ENCODE data around the gene ZEB2.

Gene ZEB2

DNA sequence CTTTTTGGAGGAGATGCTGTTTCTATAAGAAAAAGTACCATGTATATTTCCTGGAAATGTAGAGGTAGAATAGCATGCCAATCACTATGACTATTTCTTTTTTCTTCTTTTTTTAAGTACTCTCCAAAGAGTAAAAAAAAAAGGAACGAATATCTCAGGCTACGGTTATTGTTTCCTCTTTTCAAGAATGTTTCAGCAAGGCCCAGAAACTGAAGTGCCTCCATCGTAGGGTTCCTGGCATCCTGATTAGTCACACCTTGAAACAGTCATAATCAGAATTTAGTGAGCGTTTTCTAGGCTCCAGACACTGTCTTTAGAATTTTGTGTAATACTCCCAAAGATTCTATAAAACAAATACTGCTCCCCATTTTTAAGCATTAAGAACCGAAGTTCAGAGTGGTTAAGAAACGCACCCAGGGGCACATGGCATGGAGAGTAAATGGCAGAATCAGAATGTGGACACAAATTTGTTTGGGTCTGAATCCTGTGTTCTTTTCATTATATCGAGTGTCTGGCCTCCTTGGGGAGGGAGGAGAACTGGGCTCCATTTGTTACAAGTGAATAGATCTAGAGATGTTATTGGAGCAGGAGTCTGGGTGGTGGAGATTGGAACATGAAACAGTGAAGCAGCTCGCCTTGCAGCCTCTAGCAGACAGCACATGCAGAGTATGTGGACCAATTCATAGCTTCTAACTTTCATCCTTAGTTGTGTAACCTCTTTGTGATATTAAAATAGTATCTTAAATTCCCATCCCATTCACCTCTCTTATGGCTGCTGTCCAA lies 26.7 kb downstream of the ZEB2 start:
- DNase-seq, result no peak

DNA sequence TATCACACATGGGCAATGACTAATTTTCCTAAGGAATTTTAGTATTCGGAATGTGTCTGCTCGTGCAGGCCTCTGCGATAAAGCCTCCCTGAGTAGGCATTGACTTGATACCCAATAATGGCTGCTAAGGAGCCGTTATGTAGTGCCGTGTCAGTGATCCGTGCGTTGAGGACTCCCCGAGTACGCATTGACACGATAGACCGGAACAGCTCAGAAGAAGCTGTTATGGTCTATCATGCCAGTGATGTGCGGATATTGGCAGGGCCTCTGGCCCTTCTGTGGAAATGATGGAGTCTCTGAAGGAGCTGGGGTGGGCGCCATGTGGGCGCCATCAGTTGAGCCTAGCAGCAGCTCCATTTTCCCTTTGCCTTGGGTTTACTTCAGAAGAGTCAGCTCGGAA lies 29.1 kb downstream of the ZEB2 start:
- no peak for DNase-seq

DNA sequence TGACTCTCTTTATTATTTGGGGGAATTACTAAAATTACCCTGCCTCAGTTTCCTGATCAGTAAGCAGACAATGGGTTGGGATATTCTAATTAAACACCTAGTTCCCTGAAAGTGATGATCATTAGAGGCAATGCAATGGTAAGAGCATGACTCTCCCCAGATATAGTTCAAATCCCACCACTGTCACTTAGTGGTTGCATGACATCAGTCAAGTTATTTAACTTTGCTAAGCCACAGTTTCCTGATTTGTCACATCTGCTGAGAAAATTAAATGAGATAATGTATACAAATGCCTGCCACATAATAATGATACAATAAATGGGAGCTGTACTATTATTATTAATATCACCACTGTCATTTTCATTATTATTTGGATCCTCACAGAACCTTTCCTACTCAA lies 29.9 kb downstream of the ZEB2 start:
- DNase-seq, result no peak

DNA sequence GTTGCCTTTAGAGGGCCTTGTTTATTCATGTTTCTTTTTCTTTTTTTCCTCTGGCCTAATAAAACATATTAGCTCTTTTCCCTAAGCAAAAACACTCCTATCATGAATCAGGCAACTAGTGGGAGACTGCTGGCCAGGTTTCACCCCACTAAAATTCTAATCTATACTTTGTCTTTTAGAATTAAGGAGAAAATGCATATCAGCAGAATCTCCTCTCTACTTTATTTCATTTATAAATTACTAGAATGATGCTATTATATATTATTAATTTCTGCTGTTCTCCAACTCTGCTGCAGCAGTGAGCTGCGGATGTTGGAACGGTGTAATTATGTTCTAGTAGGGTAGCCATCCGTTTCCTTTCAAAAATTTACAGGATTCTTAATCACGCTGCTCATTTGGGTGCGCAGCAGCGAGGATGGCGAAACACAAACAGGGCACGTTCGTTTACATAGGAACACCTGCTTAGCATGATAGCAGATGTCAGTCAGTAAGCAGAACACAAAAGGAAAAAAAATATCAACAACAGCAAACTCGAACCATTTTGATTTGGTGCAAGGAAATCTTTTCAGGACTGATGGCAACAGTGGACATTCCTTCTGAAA lies 30.5 kb downstream of the ZEB2 start:
- DNase-seq, result no peak

DNA sequence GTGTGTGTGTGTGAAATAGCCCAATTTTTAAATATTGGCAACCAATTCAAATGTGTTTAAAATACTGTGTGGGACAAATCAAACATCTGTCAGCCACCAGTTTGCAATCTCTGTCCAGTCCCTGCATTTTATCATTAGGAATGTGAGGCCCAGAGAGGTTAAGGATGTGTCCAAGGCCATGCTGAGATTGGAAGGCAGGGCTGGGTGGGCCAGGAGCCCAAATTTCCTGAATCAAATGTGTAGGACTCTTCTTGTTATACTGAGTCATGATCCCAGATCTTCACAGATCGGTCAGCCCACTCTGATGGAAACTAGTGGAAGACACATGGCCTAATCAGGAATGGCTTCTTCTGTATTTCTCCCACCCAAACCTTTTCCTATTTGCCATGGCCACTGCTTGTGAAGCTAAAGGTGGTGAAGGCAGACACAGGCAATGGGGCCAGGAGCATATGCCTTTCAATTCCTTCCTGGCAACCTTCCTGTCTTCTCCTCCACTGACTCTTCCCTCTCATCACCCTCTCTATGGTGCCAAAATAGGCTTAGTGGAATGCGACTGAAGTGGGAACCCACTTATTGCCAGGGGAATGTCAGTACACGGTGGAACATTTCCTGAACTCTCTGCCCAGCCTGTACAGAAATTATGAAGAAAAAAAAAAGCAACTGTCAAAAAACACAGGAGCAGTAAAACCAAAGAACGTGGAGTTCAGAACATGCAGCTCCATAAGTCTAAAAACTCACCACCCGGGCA lies 35.5 kb downstream of the ZEB2 start:
- DNase-seq, result no peak

DNA sequence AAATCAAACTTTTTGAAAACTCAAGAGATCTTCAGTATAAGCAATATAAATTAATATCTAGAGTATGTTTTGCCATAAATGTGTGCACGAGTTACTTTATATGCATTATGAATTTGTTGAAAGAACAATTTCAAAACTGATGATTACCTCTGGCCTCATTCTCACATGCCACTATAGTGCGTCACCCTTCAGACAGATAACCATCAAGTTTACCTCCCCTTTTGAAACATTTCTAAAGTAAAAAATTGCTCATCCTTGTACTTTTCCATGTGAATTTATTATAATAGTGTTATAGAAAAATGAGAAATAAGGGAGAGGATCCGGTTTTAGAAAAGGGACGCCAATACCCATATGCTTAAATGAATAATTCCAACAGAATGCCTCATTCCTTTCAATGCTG lies 38.3 kb downstream of the ZEB2 start:
- no peak for DNase-seq

DNA sequence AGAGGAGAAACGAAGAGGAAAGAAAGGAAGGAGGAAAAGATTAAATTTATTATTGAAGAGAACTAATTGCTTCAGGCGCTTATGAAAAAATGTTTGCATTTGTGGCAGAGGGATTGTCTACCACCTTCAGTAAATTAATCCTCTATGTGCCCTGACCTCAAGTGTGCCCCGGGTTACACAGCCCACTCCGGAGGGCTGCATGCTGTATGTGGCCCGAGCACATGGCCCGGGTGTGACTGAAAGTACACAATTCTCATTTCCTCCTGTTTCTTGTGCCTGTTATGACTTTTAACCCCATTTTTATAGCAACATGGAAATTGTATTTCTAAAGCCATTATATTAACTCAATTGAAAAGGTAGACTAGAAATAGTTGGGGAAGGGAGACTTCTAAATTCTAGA lies 38.8 kb downstream of the ZEB2 start:
- DNase-seq, result no peak

DNA sequence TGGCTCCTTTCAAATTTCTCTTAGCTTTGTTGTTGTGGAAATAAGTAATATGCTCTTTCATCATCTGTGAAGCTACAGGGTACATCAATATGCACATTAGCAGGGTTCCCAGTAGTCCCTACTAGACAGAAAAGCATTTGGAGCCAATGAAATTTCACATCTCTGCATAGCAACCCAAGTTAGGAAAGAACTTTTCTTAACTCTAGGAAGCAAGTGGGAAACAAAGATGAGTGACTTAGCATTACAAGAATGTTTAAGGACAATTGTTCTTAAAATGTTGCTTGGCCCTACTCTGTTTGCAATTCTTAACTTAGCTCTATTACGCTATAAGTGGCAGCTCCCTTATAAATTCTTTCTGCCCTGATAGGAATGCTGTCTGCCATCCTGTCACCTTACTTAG lies 39.6 kb downstream of the ZEB2 start:
- DNase-seq, result no peak

DNA sequence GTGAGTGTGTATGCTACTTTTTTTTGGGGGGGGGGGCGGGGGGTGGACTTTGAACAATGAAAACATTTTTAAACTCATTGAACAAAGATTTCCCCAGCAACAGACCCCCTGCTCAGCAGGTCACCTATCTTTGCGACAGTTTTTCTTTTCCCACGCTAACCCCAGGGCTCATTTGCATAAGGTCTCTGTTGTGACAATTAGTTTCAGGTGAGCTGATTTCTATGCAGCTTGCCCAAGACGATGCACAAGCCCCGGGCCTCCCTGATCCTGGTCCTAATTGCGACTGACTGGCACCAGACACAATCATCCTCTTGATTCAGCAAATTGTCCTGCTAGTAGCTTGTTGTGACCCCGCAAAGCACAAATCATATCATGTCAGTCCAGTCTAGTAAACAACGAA lies 40.3 kb downstream of the ZEB2 start:
- DNase-seq, result no peak

DNA sequence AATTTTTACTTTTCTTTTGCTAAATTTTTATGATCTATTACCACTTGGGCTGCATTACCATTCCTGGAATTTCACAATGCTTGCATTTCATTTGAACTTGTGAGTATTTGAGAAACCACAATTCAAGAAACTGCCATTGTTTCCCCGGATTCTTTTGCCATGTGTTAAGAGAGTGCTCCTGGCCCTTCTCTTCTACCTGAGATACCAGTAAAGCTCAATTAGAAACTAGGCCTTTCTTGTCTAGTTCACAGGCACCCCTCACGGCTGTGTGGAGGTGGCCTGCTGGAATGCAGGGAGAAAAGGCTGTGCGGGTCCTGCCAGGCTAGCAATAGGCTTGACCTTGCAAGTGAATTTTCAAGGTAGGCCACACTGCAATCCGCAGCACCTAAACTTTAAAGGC lies 40.8 kb downstream of the ZEB2 start:
- no peak for DNase-seq

DNA sequence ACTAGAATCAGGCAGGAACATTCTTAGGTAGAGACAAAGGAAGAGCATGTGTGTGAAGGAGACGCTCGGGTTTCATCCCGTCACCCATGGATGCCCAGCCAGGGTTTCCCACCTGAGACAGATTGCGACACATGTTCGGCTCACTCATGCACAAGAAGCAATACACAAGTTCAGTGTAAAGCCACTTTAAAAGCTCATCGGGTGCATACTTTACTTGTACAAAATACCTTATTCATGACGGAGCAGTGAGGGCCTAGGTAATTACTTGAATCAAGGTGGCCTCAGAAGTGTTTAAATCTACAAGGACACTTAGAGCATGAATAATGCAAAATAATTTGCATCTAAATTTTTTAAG lies 42.0 kb downstream of the ZEB2 start:
- DNase-seq, result no peak

DNA sequence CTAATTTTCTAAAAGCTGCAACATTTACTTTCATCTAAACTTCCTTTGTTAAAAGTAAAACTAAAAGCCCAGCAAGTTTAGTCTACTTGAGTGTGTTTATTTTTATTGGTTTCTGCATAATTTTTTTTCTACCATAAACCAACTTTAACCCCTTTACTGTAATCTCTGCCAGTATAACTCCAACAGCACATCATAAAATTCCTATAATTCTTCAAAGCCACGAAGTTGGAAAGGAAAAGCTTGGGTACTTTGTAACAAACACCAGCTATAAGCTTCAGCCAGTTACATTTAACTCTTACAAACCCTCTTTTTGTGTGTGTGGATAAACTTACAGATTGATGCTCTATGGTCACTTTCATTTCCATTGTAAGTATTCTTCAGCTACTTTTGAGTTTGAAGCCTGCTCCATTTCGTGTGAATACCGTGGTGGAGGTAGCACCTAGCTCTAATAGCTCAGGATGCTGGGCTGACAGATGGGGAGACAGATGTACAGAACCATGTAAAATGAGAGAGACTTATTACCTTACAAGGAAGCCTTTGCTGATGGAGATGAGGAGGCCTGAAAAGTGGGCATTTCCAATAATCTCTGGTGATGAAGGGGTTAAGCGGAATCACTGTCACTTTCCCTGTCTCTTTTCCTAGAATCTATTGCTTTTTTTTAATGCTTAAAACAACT lies 42.5 kb downstream of the ZEB2 start:
- DNase-seq, result no peak

DNA sequence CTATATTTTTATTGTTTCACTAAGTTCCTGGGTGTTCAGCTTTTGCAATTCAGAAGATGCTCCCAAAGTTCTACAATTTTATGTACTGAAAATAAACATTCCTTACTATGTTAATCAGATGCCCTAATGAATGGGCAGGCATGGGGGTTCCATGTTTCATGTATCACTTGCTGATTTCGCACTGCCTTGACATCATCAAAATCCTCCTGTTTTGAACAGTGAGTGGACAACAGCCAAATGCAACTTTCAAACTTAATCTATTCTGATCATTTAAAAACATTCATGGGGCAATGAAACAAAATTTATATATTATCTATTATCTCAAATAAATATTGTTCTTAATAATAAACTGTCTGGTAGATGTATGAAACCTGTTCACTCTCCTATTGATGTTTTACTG lies 43.2 kb downstream of the ZEB2 start:
- no peak for DNase-seq

DNA sequence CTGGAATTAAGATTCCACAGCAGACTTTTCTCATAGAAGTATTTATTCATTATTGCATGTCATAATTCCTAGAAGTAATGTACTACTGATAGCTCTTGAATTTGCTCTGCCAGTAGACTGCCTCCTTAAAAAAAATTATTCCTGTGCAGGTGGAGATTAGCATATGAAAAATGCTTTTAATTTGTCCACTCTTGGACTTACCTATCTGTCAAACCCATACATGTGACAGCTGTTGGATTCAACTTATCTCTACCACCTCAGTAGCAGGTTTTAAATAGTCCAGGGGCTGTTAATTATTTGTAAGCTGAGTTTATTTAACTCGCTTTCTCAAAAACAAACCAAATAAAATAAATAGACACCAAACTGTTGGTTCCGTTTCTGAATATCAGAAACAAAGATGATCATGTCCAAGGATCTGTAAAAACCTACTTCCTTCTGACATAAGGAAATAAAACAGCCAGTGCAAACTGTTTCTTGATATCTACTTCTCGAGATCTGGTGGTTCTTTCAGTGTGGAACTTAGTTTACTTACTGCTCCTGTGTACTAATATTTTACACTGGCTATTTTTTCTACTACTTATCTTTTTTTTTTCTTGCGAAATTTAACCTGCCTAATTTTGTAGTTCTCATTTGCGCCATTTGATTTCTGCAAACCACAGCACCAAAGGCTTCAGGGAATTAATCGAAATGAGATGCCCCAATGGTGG lies 44.2 kb downstream of the ZEB2 start:
- no peak for DNase-seq

DNA sequence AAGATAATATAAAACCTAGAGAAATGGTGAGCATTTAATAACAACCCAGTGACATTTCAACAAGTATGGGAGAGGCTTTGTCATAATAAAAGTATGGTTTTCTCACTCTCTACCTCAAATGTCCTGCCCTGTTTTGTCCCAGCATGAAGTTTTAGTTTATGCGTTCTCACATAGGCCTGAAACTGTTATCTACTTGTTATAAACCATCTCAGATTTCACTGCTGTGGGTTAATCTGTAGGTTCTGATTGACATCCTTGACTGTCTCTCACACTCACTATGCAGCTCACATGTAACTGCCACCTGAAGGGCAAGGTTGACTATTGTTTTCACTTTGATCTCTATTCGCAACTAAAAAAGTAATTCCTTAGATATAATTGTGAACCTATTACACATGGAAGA lies 44.9 kb downstream of the ZEB2 start:
- no peak for DNase-seq

DNA sequence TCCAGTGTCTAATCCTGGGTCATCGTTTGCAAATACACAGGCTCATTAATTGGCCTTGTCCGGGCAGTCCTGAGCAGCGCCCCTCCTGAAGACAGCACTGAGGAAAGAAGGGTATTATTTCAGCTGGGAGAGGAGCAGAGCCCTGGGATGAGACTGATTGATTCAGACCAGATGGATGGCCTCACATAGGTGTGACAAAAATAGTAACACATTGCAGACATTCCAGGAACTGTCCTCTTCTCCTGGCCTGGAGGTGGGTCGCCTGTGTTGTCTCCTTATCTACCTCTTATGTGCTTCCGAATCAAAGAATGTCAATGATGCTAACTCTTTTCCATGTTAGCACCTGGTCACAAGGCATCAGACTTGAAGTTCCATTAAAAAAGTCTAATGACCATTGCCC lies 45.9 kb downstream of the ZEB2 start:
- DNase-seq, result no peak

DNA sequence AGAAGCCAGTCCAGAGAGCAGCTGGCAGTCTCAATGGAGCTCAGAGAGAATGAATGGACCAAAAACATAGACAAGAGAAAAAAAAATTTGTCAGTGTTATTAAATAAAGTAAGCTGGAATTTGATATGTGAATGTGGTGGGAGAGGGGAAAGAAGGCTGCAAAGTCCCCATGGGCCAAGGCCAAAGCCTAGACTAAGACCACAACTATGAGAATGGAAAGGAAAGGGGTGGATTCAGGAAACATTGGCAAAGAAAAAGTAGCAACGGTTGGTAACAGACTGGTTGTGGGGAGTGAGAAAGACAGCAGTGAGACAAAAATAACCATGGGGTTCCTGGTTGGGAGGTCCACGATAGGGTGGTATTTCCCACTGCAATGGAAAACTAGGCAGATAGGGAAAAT lies 47.0 kb downstream of the ZEB2 start:
- no peak for DNase-seq

DNA sequence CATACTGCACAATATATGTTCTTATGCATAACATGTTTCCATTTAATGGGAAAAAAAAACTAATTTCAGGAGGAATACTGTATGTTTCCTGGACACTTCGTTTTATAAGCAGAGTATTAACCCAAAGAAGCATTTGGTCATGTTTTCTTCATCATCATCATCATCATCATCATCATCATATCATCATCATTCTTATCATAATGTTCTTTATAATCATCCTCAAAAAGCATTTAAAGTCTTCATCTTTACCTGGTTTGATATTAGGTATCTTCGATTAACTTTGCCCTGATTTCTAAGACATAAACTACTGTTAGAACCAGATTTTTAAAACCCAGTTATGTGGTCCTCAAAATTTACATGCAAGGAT lies 47.9 kb downstream of the ZEB2 start:
- no peak for DNase-seq

DNA sequence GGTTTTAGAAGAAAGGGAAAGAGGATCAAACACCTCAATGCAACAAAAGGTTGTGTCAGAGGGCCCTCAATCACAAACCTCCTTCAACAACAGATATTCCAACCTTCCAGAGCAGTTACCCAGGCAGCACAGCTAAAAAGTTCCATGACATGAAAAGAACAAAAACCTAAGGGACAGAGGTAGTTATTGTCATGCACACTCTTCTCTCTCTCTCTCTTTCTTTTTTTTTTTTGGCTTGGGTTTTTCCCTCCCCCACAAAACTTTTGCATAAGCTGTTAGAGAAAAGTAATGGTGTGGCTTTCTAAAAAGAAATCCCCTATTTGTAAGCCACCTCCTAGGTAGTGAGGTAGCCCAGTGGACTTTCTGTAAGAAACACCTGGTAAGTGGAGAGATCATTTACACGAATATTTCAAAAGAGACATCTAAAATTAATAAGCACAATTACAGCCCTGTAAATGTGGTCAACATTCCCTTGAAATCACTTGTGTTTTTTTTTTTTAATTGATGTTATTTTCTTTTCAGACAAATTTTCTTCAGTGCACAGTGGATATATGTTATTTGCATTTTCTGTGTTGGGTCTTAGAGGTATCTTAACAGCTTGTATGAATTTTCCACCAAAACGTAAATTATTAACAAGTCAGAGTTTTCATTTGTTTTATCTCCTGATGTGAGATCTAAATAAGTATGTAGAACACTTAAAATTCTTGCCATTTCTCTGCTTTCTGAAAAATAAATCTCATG lies 48.4 kb downstream of the ZEB2 start:
- no peak for DNase-seq

DNA sequence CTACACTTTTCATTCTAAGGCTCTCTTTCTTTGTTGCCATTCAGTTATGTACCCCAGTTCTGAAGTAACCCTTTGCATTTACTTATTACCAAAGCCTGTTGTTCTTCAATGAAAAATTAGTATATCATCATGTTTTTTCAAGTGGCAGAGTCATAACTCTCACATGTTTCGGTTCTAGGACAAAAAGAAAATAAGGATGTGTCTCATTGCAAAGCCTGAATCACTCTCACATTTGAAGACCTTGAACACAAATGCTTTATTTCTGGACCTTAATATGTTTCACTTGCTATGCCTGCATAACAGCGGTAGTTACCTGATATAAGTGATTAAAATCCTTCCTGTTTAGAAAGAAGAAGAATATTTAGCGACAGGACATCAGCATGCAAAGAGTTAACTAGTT lies 49.1 kb downstream of the ZEB2 start:
- no peak for DNase-seq

DNA sequence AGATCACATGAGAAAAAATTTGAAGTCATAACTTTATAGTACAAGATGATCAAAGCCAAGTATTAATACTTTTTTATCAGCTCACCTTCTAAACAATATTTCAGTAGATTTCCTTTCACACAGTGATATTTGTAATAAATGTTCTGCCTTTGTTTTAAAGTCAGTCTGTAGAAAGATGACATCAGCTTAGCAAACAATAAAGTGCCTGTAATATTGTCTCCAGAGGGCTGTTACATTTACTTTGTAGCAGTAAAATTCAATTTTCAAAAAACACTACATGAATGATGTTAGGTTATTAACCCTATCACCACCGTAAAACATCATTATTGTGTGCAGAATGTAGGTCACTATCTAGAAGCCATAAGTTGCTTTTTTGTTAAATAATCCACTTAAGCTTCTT lies 49.6 kb downstream of the ZEB2 start:
- DNase-seq, result no peak

DNA sequence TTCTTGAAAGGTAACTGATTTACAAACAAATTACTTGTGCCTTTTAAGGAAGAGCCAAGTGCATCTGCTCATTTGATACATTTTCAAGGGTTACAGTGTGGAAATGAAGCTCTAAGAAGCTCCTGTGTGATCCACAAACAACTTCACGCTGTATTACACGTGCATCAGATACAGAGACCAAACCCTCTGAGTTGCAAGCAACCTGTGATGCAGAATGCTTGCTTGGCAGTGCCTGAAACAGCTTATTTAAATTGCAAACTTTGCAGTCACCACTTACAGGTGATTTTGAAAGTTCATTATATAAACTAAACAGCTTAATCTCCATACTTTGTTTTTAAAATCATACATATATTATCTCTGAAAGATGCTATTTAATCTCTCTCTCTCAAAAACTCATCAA lies 50.1 kb downstream of the ZEB2 start:
- DNase-seq, result no peak

Measured in NCI-H2081 treated with DMSO at 0.1 percent for 48 hours (cell line).